Hematopoietic multipotent progenitor cell (in vitro differentiated cells): ENCODE measurements around the gene CPZ. TPM values are rescaled to one million over a fixed set of nuclear protein-coding genes. Genes with fewer than 3 reads are reported as not detected.
A peak's percentile ranks its signal among the peaks of the same experiment; 100 is the strongest.

Experiments
- DNase-seq, 3 donors: peaks; one replicate each; pipeline ENCODE4 v3.0.0-alpha.2; 2011 to 2015; ENCODE audit warnings: low read depth in 2 of 3, low spot score in 2 of 3
- total RNA-seq: library from RNA; depleted of rRNA; stranded (reverse); fragments of >200 nt; gene quantifications from one replicate; pipeline ENCODE4 v1.2.3, GENCODE V29; 2012

CPZ gene
- total RNA-seq, 1 donor = not detected

DNA sequence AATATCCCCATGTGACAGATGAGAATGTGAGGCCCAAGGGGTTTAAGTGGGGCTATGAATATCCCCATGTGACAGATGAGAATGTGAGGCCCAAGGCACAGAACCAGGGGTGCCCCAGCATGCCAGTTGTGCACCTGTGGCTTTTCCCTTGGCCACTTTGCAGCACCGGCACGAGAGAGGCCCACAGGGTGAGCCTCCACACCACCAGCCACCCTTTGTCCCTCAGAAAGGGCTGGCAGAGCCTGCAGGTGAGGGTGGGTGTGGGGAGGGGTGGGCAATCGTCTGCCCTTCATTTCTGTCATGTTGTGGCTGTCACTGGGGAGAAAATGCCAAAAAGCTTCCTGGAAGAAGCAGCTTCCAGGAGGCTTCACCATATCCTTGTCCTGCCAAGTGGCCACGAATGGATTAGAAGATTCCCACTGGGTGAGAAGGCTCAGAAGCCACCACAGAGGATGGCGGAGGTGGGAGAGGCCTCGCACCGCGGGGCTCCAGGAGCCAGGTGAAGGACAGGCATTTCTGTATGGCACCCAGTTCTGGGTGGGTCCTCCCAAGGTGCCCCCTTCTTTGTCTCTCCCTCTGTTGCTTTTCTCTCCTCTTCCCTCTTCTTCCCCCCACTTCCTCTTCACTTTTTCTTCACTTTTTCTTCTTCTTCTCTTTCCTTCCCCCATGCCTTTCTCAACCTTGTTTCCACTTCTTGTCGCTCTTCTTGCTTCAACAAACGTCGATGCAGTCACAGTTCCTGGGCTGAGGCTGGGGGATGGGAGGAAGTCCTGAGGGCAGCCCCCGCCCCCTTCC, 12.8 kb upstream of the CPZ start:
- DNase-seq = no peak

DNA sequence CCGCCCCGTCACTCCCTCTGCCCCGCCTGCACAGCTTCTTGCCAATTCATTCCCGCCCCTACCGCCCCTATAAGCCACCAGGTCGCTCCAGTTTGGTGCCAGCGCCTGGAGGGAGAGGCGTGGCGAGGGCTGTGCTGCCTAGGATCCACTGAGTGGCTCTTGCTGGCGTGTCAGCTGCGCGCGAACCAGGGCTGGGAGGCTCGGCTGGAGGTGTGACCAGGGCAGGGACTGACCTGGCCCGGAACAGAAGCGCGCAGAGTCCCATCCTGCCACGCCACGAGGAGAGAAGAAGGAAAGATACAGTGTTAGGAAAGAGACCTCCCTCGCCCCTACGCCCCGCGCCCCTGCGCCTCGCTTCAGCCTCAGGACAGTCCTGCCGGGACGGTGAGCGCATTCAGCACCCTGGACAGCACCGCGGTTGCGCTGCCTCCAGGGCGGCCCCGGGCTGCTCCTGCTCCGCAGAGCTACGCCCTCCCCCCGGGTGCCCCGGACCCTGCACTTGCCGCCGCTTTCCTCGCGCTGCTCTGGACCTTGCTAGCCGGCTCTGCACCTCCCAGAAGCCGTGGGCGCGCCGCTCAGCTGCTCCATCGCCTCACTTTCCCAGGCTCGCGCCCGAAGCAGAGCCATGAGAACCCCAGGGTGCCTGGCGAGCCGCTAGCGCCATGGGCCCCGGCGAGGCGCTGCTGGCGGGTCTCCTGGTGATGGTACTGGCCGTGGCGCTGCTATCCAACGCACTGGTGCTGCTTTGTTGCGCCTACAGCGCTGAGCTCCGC, 12.1 kb upstream of the CPZ start, which contains the start of gene GPR78:
Gene GPR78 (plus strand): TSS at position 72 of the 773 bp plus-strand sequence. CDS start 591 bp downstream, at position 663.
- DNase-seq = peak in 2 of 3 donors; percentile 62 to 73

DNA sequence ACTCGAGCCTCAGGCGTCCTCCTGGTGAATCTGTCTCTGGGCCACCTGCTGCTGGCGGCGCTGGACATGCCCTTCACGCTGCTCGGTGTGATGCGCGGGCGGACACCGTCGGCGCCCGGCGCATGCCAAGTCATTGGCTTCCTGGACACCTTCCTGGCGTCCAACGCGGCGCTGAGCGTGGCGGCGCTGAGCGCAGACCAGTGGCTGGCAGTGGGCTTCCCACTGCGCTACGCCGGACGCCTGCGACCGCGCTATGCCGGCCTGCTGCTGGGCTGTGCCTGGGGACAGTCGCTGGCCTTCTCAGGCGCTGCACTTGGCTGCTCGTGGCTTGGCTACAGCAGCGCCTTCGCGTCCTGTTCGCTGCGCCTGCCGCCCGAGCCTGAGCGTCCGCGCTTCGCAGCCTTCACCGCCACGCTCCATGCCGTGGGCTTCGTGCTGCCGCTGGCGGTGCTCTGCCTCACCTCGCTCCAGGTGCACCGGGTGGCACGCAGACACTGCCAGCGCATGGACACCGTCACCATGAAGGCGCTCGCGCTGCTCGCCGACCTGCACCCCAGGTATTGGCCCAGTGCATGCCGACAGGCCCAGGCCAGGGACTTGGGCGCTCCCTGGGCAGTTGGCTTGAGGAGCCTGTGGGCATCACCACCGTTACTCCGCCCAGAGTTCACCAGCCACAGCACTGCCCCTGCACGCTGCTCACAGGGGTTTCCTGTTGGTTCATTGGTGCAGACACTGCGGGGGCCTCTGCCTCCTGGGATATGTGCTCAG, 11.3 kb upstream of the CPZ start:
- no peak for DNase-seq

DNA sequence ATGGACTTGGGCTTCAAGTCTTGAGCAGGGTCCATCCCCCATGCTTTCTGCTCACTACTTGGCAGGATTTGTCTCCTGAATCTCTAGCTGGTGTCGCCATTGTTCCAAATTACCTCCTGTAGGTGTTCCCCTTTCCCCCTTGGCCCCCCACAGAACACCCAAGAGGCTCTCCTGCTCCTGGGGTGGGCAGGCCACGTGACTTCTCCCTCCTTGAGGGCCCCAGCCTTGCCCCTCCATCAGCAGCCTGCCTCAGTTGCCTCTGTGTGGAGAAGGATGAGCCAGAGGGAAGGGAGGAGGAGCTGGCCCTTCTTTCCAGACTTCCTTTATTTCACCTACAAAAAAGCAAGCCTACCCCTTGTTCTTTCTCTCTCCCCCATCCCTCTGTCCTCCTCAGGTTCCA, 10.5 kb upstream of the CPZ start:
- DNase-seq = no peak

DNA sequence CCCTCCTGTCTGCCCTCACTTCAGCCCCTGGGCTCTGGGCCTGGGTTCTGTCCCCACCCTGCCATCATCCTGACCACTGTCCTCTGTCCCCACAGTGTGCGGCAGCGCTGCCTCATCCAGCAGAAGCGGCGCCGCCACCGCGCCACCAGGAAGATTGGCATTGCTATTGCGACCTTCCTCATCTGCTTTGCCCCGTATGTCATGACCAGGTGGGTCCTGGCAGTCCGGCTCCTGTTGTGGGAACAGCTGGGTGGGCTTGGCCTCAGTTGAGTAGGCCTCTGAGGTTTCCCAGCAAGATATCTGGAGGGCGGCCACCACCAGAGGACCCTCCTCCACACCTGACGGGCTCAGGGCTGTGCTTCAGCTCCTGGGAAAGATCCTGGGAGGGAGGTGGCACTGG, 10.1 kb upstream of the CPZ start:
- no peak for DNase-seq

DNA sequence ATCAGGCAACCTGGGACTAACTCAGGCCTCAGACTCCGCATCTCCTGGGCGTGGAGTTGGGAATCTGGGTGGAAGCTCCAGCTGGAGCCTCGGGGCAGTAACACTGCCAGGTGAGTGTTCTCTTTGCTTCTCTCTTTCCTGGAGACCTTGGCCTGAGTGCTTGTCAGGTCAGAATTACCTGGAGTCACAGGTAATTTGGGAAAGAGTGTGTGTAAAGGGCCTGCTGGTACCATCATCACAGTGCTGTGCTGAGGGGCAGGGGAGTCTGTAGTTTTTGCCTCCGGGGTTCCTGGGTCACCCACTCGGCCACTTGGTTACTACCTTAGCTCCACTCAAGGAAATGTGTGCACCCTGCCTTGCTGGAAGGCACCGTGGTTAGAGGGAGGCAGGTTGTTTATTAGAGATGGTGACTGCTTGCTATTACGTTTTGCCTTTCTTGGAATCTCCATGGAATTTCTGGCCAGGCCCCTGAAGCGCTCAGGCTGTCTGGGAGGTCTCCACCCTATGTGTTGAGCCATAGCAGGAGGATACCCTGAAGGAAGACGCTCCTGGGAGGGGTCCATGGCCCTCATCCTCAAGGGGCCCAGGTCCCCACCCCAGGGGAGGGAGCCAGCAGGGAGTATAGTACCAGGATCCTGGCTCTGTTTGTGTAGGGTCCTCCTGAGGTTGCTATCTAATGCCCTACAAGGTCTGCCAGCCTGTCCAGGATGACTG, 9.5 kb upstream of the CPZ start:
- no peak for DNase-seq

DNA sequence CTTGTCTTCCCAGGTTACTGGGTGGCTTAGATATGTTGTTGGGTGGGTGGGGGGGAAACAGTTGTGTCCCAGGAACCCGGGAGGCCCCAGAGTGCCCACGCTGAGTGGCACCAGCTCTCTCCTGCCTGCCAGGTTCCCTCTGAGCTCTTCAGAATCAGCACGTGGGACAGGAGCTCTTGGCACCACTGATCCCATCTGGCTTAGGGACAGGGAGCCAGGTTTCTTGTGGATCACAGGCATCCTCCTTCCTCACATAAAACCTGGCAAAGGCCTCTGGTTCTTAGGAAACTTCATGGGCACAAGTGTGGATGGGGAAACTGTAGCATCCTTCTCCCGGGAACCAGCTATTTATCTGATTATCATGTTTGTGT, 8.9 kb upstream of the CPZ start:
- DNase-seq = no peak

DNA sequence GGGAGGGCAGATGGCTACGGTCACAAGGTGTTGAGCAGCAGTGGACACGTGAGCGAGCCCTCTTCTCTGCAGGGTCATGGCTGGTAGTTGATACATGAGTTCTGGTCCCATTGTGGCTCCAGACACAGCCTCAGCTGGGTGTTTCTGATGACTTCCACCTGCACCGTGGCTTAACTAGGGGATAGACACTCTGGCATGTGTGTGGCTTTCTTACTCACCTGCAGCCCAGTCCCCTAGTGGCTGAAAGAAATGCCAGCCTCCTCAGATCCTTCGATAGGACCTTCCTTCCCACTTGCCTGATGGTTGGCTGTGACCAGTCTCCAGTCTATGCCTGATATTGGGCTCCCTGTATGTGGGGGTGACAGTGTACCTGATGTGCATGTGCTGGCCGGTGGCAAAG, 7.4 kb upstream of the CPZ start:
- DNase-seq = no peak

DNA sequence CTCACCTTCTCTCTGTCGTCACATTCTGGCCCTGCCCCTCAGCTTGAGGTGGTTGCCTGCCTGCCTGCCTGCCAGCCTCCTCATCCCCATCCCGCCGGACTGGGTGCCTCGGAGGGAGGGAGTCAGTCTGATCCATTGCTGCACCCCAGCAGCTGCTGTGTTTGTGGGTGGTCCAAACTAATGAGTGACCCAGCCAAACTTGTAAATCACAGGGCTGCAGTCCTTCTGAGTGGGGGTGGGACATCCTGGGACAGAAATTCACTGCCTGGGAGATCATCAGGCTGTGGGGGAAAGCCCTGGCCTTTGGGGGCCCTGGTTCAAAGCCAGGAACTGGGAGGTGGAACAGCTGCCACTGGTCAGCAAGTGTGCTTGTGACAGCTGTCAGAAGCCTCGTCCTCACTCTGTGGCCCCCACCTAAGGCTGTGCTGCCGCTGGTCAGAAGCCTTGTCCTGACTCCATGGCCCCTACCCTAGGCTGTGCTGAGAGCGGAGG, 6.8 kb upstream of the CPZ start:
- no peak for DNase-seq

DNA sequence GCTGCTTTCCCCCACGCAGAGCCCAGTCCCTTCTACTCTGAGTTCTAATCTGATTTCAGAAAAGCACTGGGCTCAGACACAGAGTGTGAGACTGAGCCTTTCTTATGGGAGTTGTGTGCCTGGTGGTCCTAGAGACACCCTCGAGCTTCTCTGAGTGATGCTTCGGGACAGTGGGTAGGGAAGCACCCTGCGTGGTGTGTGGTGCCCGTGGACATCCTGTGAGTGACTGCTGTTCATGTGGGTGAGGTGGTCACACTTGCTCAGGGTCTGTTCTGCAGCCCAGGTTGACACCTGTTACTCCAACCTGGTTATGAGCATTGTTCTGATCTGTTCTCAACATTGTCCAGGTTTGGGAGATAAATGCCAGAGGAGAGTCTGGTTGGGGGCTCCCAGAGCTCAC, 6.3 kb upstream of the CPZ start:
- no peak for DNase-seq

DNA sequence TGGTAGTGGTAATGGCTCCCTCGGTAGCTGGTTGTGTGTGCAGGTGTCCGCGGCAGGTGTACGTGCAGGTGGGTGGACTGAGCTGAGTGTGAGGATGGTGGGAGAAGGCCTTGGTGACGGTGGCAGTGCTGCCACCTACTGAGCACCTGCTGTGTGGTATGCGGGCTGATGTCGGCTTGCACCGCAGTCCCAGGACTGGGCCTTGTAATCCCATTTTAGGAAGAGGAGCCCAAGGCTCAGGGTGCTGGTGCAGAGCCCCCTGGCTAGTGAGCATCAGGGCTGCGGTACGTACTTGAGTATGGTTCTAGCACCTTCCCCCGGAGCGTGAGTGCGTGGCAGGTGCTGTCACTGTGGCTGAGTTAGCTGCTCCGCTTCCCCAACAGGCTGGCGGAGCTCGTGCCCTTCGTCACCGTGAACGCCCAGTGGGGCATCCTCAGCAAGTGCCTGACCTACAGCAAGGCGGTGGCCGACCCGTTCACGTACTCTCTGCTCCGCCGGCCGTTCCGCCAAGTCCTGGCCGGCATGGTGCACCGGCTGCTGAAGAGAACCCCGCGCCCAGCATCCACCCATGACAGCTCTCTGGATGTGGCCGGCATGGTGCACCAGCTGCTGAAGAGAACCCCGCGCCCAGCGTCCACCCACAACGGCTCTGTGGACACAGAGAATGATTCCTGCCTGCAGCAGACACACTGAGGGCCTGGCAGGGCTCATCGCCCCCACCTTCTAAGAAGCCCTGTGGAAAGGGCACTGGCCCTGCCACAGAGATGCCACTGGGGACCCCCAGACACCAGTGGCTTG, 5.7 kb upstream of the CPZ start:
- no peak for DNase-seq

DNA sequence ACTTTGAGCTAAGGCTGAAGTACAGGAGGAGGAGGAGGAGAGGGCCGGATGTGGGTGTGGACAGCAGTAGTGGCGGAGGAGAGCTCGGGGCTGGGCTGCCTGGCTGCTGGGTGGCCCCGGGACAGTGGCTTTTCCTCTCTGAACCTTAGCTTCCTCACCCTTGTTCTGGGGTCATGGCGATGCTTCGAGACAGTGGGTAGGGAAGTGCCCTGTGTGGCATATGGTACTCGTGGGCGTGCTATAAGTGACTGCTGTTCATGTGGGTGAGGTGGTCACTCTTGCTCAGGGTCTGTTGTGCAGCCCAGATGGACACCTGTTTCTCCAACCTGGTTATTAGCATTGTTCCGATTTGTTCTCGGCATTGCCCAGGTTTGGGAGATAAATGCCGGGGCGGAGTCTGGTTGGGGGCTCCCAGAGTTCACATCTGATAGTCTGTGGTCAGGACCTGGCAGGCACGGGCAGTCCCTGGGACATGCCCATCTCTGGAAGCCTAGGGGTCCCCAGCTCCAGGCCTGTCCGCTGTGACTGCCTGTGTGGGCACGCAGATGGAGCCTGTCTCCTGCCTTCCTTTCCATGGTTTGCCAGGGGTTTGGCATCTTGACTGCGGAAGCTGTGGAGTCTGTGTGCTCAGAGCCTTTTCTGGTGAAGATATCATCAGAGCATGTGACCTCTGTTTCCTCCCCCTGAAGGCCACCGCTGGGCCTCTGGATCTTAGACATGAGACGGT, 4.9 kb upstream of the CPZ start:
- DNase-seq = no peak

DNA sequence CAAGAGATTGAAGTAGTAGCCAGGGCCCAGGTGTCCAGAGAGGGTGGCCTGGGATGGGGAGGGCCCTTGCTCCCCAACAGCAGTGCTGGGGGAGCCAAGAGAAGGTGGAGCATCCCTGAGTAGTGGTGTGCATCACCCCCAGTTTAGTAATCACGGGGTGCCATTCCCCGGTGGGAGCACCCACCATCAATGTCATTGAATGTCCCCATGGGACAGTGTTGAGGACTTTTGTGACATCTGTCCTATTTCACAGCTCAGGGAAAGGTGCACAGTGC, 4.4 kb upstream of the CPZ start:
- no peak for DNase-seq

DNA sequence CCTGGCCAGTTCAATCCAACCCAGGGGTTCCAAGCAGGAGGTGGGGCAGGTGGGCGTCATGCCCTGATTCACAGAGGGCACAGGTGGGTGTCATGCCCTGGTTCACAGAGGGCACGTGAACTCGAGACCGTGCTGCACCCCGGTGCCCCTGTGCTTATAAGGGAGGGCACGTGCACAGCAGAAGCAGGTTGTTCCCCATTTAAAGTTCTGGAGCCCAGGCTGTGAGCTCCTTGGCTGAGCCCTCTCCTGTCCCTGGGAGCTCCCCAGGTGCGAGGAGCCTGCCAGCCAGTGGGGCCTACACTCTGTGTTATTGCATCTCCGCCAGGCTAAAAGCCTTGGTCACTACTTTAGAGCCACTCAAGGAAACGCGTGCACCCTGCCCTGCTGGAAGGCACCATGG, 3.2 kb upstream of the CPZ start:
- no peak for DNase-seq

DNA sequence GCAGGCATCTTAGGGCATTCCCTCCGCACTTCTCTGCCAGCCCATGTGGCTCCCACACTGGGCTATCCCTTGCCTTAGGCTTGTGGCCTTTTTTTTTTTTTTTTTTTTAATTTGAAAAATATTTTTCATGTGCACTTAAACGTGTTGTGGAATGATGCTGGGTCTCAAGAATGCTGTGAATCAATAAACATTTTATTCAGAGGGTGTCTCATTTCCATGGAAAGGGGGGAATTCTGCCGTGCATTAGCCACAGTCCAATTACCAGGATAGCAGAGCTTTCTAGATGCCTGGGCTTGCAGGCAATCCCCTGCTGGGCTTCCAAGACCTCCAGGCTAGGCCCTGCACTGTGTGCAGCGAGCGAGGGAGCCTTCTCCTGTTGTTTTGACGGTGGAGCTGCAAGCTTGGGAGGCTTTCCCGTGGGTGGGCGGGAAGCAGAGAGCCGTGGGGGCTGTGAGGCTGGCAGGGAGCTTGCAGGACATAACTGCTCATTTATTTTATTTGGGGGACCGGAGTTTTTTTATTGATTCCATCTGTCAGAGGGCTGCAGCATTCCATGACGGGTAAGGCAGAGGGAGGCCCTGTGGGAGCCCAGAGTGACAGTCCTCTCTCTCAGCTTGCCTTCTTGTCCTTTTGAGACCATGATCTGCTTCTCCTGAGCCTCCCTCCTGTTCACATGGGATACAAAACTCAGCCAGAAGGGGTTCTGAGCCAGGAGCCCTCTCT, 2.6 kb upstream of the CPZ start:
- no peak for DNase-seq

DNA sequence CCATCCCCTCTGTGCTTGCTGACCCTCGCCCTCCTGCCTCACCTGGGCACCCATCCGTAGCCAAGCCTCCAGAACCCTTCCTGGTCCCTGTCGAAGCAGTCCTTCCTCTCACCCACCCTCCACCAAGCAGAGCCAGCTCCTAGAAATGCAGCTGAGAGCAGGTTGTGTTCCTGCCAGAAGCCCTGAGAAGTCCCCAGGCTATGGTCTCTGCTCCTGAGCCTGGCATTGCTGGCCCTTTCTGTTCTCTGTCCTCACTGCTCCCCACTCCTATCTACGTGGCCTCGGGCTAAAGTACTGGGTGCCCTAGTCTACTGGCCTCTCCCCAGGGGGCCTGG, 2.1 kb upstream of the CPZ start:
- no peak for DNase-seq

DNA sequence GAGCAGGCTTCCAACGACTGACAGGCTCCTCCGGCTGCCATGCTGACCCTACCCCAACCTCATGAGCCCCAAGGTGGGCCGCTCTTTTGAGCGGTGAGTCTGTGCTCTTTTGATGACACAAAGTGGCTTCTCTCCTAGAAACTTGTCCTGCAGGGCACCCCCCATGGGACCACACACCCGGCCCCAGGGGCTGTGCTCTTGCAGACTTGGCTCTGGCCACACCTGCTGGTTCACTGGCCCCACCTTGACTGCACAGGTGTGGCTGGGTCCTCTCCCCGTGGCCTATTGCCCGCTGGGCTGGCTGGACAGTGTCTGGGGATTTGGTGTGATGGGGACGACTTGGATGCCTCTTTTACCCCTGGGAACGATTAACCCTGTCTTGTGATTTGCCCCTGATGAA, 1.5 kb upstream of the CPZ start:
- no peak for DNase-seq

DNA sequence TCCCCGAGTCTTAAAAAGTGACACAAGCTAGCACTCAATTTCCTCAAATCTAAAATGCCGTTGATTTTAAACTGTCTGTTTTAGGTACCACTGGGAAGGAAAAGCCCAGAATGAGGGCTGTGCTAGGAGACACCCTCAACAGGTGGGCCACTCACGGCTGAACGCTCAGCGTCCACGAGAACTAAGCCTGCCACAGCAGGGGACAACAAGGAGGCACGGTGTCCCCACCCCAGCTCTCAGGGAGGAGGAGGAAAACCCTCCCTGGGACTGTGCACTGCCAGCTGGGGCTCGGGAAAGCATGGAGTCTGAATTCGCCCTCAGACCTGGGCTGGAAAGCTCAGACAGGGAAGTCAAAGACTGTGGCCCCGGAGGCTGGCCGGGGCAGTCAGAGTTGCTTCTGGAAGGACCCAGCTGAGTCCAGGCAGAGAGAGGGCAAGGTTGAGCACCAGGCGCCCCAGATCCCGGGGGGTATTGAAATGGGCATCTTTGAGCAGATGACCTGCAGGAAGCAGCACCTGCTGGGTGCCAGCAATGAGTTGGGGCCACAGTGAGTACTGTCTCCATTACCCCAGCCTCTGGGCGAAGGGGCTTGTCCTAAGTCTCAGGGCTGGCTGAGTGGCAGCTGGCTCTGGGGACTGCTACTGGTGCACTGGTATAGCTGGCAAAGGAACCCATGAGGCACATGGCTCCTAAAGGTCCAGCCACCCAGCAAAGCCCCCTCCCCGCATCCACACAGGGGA, 769 bp upstream of the CPZ start:
- no peak for DNase-seq
